OCI-LY7 (cell line): ENCODE results near the gene DOK1. TPM values are rescaled to one million over a fixed set of nuclear protein-coding genes. Genes with fewer than 3 reads are reported as not detected.

ENCODE experiments used
- BruUV-seq: library from RNA; stranded (reverse); fragments of 400-500 nt; replicated peaks from 2 replicates; lab custom pipeline; 2021; lab: Mats Ljungman, UMichigan
- CTCF ChIA-PET: fragments of 300-600 bp; sonication (Branson Sonifier 250); formaldehyde crosslinking; loops from one replicate; lab custom pipeline; 2022; ENCODE audit warnings: antibody characterized with exemption; ENCODE audit not compliant: unreplicated experiment; lab: Charles Lee
- POLR2A ChIA-PET: fragments of 300-600 bp; sonication (Branson Sonifier 250); formaldehyde crosslinking; loops from one replicate; lab custom pipeline; 2022; ENCODE audit warnings: antibody characterized with exemption; lab: Charles Lee
- DNase-seq: peaks from one replicate; pipeline ENCODE4 v3.0.0-alpha.2; 2015; ENCODE audit warnings: low spot score
- H2AFZ ChIP-seq: fragments of 200-600 bp; sonication (generic), shearing (Covaris generic); 2 replicates; pipeline ENCODE4 v1.6.1; 2014; ENCODE audit warnings: mild to moderate bottlenecking, antibody characterized with exemption, low read length, moderate library complexity
- H3K27ac ChIP-seq: fragments of 200-600 bp; sonication (generic); 2 replicates; pipeline ENCODE4 v1.5.1; 2014; ENCODE audit warnings: mixed run types, low read depth, mild to moderate bottlenecking, moderate library complexity, low read length, inconsistent platforms; ENCODE audit not compliant: poor library complexity, severe bottlenecking
- H3K36me3 ChIP-seq: fragments of 200-600 bp; sonication (generic); 2 replicates; pipeline ENCODE4 v1.6.1; 2014; ENCODE audit warnings: mild to moderate bottlenecking, antibody characterized with exemption, low read length, moderate library complexity, mixed read lengths; ENCODE audit not compliant: insufficient read depth
- H3K4me1 ChIP-seq: fragments of 200-600 bp; sonication (generic); 2 replicates; pipeline ENCODE4 v1.5.1; 2014; ENCODE audit warnings: mild to moderate bottlenecking, low read length; ENCODE audit not compliant: insufficient read depth, poor library complexity, severe bottlenecking
- H3K4me2 ChIP-seq: fragments of 200-600 bp; sonication (generic); 2 replicates; pipeline ENCODE4 v1.6.1; 2014; ENCODE audit warnings: mild to moderate bottlenecking, low read length
- H3K4me3 ChIP-seq: fragments of 200-600 bp; sonication (generic); 2 replicates; pipeline ENCODE4 v1.5.1; 2014; ENCODE audit warnings: mild to moderate bottlenecking, low read depth, low read length; ENCODE audit not compliant: poor library complexity, severe bottlenecking
- H3K79me2 ChIP-seq: fragments of 200-600 bp; sonication (generic); 2 replicates; pipeline ENCODE4 v1.6.1; 2016; ENCODE audit warnings: low read depth, mild to moderate bottlenecking, low read length, moderate library complexity, mixed read lengths; ENCODE audit not compliant: insufficient read depth
- H3K9me2 ChIP-seq: fragments of 200-600 bp; sonication (generic); 2 replicates; pipeline ENCODE4 v1.6.1; 2016; ENCODE audit warnings: mild to moderate bottlenecking, low read length, mixed read lengths; ENCODE audit not compliant: insufficient read depth
- H3K9me3 ChIP-seq: fragments of 200-600 bp; sonication (generic); 2 replicates; pipeline ENCODE4 v1.6.1; 2014; ENCODE audit warnings: mild to moderate bottlenecking, mixed run types, low read length, mixed read lengths
- H4K20me1 ChIP-seq: fragments of 200-600 bp; sonication (generic); 2 replicates; pipeline ENCODE4 v1.6.1; 2014; ENCODE audit warnings: mild to moderate bottlenecking, antibody characterized with exemption, low read length, moderate library complexity, mixed read lengths; ENCODE audit not compliant: insufficient read depth
- EZH2phosphoT487 ChIP-seq: fragments of 200-600 bp; sonication (generic); IDR thresholded peaks from 2 replicates; pipeline ENCODE4 v1.6.1; 2018; ENCODE audit warnings: low read depth, borderline replicate concordance, mild to moderate bottlenecking, mixed run types, antibody characterized with exemption, low read length, moderate library complexity, mixed read lengths
- intact Hi-C: fragments of 100-400 bp; cut with micrococcal nuclease; formaldehyde crosslinking; loops from one replicate; pipeline ENCODE4 v1.10.0; 2022; ENCODE audit not compliant: unreplicated experiment
- total RNA-seq, 2 experiments: library from RNA; depleted of rRNA in 1 of 2; stranded (reverse); fragments of >200 nt in 1 of 2; shearing (Covaris generic) in 1 of 2; gene quantifications; 2 replicates each; pipeline ENCODE4 v1.2.3, GENCODE V29; 2014 to 2022
- TF ChIP-seq, protein P1 (sequence below): fragments of 200-600 bp; sonication (generic); conservative IDR thresholded peaks from 2 replicates; pipeline ENCODE4 v1.5.1; 2014; ENCODE audit warnings: mild to moderate bottlenecking, antibody characterized with exemption, low read length, moderate library complexity, mixed read lengths

The DOK1 gene
- total RNA-seq, 2 experiments from 2014 or later = 9.5 to 13.4 TPM

DNA sequence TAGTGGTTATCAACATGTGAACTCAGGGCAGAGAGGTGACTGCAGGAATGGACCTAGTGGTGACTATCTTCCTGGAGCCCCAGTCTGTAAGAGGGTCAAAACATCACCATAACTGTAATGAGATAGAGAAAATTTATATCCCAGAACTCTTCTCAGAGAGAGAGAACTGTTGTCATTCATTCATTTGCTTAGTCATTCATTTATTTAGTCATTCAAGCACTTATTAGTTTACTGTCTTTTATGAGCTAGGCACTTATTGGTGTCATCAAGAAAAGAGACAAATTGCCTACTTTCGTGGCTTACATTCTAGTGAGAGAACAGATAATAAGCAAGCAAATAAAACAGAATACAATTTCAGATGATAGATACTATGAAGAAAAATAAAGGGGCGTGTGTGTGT, 34.1 kb downstream of the DOK1 start:
- H3K36me3 ChIP-seq = no peaks in the 10 kb centered on the region
- no peak overlapping the region for H3K27ac ChIP-seq
- no TSS peak for BruUV-seq
- no peak for DNase-seq
- no peak overlapping the region for H3K4me2 ChIP-seq
- H4K20me1 ChIP-seq = no peaks in the 10 kb centered on the region
- no peaks in the 10 kb centered on the region for H3K9me2 ChIP-seq
- TF ChIP-seq, protein P1, sequence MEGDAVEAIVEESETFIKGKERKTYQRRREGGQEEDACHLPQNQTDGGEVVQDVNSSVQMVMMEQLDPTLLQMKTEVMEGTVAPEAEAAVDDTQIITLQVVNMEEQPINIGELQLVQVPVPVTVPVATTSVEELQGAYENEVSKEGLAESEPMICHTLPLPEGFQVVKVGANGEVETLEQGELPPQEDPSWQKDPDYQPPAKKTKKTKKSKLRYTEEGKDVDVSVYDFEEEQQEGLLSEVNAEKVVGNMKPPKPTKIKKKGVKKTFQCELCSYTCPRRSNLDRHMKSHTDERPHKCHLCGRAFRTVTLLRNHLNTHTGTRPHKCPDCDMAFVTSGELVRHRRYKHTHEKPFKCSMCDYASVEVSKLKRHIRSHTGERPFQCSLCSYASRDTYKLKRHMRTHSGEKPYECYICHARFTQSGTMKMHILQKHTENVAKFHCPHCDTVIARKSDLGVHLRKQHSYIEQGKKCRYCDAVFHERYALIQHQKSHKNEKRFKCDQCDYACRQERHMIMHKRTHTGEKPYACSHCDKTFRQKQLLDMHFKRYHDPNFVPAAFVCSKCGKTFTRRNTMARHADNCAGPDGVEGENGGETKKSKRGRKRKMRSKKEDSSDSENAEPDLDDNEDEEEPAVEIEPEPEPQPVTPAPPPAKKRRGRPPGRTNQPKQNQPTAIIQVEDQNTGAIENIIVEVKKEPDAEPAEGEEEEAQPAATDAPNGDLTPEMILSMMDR = no peak
- no peak for TF ChIP-seq EZH2phosphoT487
- CTCF ChIA-PET = interaction anchor here (0.5 to 1.5 kb wide), 4 partner anchors 11 to 1432 kb away, joined by 3 to 4 read pairs (median 4); no protein-coding TSS in a partner anchor
- no peaks in the 10 kb centered on the region for H3K9me3 ChIP-seq
- POLR2A ChIA-PET = interaction anchor here (0.6 to 2.0 kb wide), 7 partner anchors 10 to 131 kb away, joined by 3 to 14 read pairs (median 3); partner anchors contain the start of gene WBP1
- no peaks in the 10 kb centered on the region for H3K79me2 ChIP-seq
- no peak overlapping the region for H2AFZ ChIP-seq
- intact Hi-C loops = loop anchor here (5.0 kb wide), 2 partner anchors 41 to 341 kb away; no protein-coding TSS in a partner anchor
- H3K4me1 ChIP-seq = peaks cover 6% of the 10 kb centered on the region
- H3K4me3 ChIP-seq = no peak overlapping the region

DNA sequence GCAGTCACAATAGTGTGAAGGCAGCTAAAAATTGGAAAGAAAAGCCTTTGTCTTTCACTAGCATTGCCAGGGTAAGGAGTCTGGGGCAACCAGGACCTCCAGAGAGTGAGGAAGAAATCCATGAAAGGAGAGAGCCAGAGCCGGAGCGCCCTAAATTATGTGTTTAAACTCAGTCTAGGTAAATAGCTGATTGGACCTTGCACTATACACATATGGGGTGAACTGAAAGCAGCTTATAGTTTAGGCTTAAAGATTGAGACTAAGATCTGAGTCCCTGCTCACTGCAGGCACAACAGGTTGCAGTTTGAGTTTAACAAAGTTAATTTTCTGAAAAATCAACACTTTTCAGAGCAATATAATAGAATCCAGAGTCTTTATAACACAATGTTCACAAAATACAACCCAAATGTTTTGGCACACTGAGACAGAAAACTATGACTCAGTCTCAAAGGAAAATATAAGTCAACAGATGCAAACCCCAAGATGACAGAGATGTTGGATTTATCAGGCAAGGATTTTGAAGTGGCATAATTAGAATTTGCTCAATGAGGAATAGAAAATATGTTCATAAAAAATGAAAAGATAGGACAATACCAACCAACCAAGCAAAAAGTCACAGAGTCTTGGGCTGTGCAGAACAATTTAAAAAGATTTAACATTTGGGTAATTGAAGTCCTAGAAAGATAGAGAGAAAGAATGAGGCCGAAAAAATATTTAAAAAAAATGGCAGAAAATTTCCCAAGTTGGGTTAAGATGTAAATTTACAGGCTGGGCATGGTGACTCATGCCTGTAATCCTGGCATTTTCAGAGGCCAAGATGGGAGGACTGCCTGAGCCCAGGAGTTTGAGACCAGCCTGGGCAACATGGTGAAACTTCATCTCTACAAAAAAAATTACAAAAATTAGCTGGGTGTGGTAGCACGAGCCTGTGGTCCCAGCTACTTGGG, 39.6 kb downstream of the DOK1 start:
- DNase-seq = no peak
- CTCF ChIA-PET = no interaction called here
- Histone ChIP-seq H3K36me3 (no peaks in the 10 kb centered on the region), H2AFZ (no peak overlapping the region), H3K4me2 (no peak overlapping the region), H3K4me1 (no peaks in the 10 kb centered on the region), H3K27ac (no peak overlapping the region), H3K9me2 (no peaks in the 10 kb centered on the region), H3K4me3 (no peak overlapping the region), H3K79me2 (no peaks in the 10 kb centered on the region), H4K20me1 (no peaks in the 10 kb centered on the region), H3K9me3 (no peaks in the 10 kb centered on the region)
- POLR2A ChIA-PET = interaction anchor here (1.4 kb wide), 1 partner anchor 9 kb away, joined by 4 read pairs; no protein-coding TSS in a partner anchor
- TF ChIP-seq, protein P1 = no peak
- no peak for TF ChIP-seq EZH2phosphoT487
- BruUV-seq = no TSS peak
- intact Hi-C loops = no loop called here
